ENCODE measurements around the gene ADAMTS17.

The ADAMTS17 gene

GRCh38 chr15:100309109-100310040 lies 32.4 kb downstream of the ADAMTS17 start:
- no peak for DNase-seq (ENCODE audit: low read depth)

DNA sequence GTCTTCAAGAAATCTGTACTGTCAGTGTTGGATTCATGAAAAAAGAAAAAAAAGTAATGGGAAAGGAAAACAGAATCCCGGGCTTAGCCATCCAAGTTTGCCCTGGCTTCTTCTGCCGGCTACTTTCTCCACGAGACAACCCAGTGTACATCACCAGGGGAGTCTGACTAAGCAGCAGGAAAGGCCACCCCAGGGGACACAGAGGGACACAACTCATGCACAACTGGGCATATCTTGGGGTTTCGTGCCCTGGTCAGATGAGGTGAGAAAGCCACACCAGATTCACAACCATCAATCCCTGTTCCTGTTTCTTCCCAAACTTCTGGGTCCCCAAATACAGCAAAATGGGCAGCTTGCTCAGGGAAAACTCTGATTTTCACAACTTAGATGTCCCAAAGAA lies 33.2 kb downstream of the ADAMTS17 start:
- no peak for DNase-seq (ENCODE audit: low read depth)

DNA sequence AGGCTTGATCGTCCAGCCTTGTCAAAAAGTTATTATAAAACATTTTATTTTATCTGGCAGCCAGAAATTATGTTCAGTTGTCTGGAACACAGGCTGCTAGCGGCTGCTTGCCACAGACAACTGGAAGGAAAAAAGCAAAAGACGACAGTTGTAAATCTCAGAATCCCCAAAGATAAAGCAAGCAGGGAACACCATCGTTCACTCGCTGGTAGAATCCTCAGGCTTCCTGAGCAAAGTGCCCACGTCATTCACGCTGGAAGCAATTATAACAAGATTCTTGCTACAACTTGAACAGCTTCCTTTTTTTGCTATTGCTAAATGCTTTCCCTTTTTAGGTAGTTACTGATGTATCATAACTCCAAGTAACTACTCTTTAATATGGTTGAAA lies 33.6 kb downstream of the ADAMTS17 start:
- no peak for DNase-seq (ENCODE audit: low read depth)

GRCh38 chr15:100307241-100308212 lies 34.2 kb downstream of the ADAMTS17 start:
- DNase-seq (ENCODE audit: low read depth), result no peak

DNA sequence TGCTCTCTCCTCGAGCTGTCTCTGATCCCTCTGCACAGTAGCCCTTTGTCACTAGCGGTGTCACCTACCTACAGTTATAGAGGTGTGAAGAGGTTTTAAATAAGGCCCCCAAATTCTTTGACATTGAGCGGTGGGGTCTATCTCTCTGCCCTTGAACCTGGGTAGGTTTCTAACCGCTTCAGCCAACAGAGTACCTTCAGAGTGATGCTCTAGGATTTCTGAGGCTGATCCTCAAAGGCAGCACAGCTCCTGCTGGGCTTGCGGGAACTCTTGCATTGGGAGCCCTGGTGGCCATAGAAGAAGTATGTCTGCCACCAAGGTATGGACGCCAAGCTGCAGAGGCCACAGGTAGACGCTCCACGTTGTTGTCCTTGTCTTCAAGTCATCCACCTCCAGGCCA lies 35.7 kb downstream of the ADAMTS17 start:
- no peak for DNase-seq (ENCODE audit: low read depth)

DNA sequence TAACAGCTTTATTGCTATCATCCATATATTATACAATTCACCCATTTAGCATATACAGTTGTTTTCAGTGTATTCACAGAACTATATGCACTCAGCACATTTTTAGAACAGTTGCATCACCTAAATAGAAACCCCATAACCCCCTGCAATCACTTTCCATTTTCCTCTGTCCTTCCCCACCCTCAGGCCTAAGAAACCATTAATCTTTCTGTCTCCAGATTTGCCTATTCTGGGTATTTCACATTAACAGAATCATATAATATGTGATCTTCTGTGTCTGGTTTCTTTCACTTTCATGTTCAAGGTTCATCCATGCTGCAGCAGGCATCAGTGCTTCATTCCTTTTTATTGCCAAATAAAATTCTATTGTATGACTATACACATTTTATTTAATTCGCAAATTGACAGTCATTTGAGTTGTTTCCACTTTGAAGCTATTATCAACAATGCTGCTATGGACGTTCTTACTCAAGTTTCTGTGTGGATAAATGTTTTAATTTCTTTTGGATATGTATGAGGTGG lies 39.8 kb downstream of the ADAMTS17 start:
- DNase-seq (ENCODE audit: low read depth), result no peak

- no peak for DNase-seq (ENCODE audit: low read depth)
Measured at GRCh38 chr15:100298257-100298656, 43.5 kb downstream of the ADAMTS17 start.

DNA sequence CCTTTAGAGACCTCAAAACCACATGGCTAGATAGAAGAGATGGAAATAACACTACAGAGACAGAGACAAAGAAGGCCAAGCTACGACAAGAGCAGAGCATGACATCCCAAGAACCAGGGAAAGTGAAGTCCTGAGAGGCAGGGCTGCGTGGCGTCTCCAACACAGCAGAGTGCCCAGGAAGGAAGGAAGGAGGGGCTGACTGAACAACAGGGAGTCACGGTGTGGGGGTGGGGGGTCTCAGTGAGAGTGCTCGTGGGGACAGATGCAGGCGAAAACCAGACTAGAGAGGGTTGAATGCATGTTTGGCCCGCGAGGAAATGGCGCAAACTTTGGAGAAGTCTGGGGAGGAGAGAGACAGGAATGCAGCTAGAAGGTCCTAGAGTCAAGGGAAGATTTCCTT lies 44.0 kb downstream of the ADAMTS17 start:
- no peak for DNase-seq (ENCODE audit: low read depth)

DNA sequence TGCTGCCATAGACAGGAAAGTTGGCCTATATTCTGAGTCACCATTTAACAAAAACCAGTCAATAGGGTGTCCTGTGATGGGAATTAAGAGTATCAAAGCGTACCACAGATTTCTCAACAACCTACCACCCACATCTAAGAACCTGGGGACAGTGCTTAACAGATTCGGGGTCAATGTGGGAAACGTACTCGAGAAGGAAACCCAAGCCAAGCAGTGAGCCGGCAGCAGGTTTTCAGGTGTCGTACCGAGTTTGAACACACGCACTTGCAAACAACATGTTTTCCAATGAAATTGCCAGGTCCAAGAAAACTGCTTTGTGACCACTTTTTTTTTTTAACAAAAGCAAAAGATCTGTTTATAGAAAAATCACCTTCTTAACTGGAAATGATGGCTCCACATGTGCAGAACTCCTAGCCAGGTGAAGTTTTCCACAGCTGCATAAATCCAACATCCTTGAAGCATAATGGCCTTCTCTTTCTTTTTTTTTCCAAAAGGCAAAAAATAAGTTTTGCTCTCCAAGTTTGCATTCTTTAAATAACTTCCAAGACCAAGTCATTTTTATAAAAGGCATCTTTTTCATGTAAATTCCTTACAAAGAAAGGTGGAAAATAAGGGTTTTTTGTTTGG lies 45.7 kb downstream of the ADAMTS17 start:
- DNase-seq (ENCODE audit: low read depth), result no peak

DNA sequence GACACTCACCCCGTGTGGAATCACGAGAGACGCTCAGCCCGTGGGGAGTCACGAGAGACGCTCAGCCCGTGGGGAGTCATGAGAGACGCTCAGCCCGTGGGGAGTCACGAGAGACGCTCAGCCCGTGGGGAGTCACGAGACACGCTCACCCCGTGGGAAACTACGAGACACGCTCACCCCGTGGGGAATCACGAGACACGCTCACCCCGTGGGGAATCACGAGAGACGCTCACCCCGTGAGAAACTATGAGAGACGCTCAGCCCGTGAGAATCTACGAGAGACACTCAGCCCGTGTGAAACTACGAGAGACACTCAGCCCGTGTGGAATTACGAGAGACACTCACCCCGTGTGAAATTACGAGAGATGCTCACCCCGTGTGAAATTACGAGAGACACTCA lies 49.8 kb downstream of the ADAMTS17 start:
- DNase-seq (ENCODE audit: low read depth), result no peak

GRCh38 chr15:100291106-100291505 lies 50.7 kb downstream of the ADAMTS17 start:
- no peak for DNase-seq (ENCODE audit: low read depth)

- no peak for DNase-seq (ENCODE audit: low read depth)
Measured at GRCh38 chr15:100285641-100286295, 56.0 kb downstream of the ADAMTS17 start.

- no peak for DNase-seq (ENCODE audit: low read depth)
Measured at GRCh38 chr15:100284701-100285100, 57.1 kb downstream of the ADAMTS17 start.

- no peak for DNase-seq (ENCODE audit: low read depth)
Measured at GRCh38 chr15:100284191-100284590, 57.6 kb downstream of the ADAMTS17 start.

- DNase-seq (ENCODE audit: low read depth), result no peak
Measured at GRCh38 chr15:100281096-100281917, 60.5 kb downstream of the ADAMTS17 start.

DNA sequence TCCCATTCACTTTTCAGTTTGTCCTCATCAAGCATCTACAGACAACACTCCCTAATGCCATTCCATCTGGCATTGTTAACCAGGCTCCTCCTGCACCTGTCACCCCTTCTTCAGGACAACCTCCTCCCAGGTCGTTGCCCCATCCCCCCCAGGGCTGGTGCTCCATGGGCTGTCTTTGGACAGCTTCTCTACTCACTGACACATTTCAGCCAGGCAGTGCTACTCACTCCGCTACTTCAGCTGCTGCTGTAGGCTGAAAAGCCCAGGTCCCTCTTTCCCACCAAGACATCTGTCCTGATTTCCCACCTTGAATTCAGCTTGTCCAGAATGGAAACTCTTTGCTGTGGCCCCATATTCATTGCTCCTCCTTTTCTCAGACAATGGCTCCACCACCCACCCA lies 61.9 kb downstream of the ADAMTS17 start:
- DNase-seq (ENCODE audit: low read depth), result no peak

DNA sequence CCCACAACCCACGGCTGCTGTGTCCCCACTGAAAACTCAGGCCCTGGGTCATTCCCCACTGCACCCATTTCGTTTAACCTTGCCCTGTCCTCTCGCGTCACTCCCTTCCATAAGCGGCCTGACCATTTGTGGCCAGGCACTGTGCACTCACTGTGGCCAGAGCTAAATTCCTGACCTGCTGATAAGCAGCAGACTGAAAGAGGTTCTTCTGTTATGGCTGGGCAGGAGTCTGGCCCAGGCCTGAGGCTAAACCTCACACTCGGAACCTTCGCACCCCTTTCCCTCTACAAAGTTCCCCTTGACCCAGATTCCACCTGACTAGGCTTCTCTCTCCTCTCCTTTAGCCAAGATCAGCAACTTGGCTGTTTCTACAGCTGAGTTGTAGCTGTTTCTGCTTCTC lies 62.3 kb downstream of the ADAMTS17 start:
- DNase-seq (ENCODE audit: low read depth), result no peak

- DNase-seq (ENCODE audit: low read depth), result no peak
Measured at GRCh38 chr15:100278596-100279380, 63.0 kb downstream of the ADAMTS17 start.

- DNase-seq (ENCODE audit: low read depth), result no peak
Measured at GRCh38 chr15:100277087-100277855, 64.5 kb downstream of the ADAMTS17 start.

Measured in T-helper 22 cell (primary cell).